ENCODE measurements around the gene EDIL3.
"Not testable (repeated sequence)": the region's sequence is repeated elsewhere in the genome, so short reads cannot be mapped to it uniquely, and the experiment has no call there.

- TF ChIP-seq POLR2AphosphoS5 (IDR thresholded peaks at IDR 0.05; ENCODE audit: low read depth, low read length); POLR2A (IDR thresholded peaks at IDR 0.05; ENCODE audit: control extremely low read depth in 1 of 2, low read depth in 2 of 2, low read length in 2 of 2); CTCF (IDR thresholded peaks at IDR 0.05; ENCODE audit: control extremely low read depth in 1 of 3, insufficient read depth in 1 of 3, low read depth in 1 of 3, low read length in 3 of 3); PHF8 (conservative IDR thresholded peaks at IDR 0.05; ENCODE audit: low read depth, low read length); ZNF274 (IDR thresholded peaks at IDR 0.05; ENCODE audit: borderline replicate concordance, extremely low read depth, low read length); GTF2F1 (IDR thresholded peaks at IDR 0.05; ENCODE audit: borderline replicate concordance, low read depth, low read length); EZH2 (IDR thresholded peaks at IDR 0.05; ENCODE audit: low read depth, low read length, severe bottlenecking); JUND (IDR thresholded peaks at IDR 0.05; ENCODE audit: low read length); RAD21 (IDR thresholded peaks at IDR 0.05 in 1 of 2, conservative IDR thresholded peaks at IDR 0.05 in 1 of 2; ENCODE audit: low read depth in 2 of 2, low read length in 2 of 2); CHD2 (IDR thresholded peaks at IDR 0.05; ENCODE audit: low read length); CREB1 (IDR thresholded peaks at IDR 0.05); MAFK (IDR thresholded peaks at IDR 0.05; ENCODE audit: low read depth, low read length); JUN (IDR thresholded peaks at IDR 0.05; ENCODE audit: low read depth, low read length): not testable (repeated sequence)
These were observed 87.0 kb downstream of the EDIL3 start for GRCh38 chr5:84297641-84298040.

All from H1 (cell line).